ENCODE data around the gene SHC3.

Gene SHC3

DNA sequence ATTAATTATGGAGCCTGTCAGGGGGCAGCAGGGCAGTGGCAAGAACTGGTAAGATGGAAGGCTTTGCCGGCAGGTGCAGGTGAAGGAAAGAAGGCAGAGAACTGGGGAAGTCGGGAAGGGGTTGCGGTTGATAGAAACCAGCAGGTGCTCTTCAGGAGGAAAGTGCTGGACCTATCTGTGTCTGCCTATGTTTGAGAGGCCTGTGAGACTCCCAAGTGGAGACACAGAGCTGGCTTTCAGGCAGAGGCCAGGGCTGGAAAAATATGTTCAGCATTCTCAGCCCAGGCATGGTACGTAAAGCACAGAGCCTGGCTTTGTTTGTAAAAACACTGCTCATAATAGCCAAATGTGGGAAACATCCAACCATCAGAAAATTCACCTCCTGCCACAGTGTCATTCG lies 117.8 kb downstream of the SHC3 start:
- TF ChIP-seq POLR2AphosphoS5 (IDR thresholded peaks at IDR 0.05; ENCODE audit: low read depth, low read length) (no peak), TAF1 (IDR thresholded peaks at IDR 0.05; ENCODE audit: borderline replicate concordance, insufficient read depth, low read length) (no peak), FOXP2 (optimal IDR thresholded peaks at IDR 0.05; ENCODE audit: borderline replicate concordance, extremely low read depth, extremely low read length, insufficient read depth) (no peak), SIN3A (IDR thresholded peaks at IDR 0.05; ENCODE audit: borderline replicate concordance, insufficient read depth, low read length) (no peak)
- TF ChIP-seq, protein P1, sequence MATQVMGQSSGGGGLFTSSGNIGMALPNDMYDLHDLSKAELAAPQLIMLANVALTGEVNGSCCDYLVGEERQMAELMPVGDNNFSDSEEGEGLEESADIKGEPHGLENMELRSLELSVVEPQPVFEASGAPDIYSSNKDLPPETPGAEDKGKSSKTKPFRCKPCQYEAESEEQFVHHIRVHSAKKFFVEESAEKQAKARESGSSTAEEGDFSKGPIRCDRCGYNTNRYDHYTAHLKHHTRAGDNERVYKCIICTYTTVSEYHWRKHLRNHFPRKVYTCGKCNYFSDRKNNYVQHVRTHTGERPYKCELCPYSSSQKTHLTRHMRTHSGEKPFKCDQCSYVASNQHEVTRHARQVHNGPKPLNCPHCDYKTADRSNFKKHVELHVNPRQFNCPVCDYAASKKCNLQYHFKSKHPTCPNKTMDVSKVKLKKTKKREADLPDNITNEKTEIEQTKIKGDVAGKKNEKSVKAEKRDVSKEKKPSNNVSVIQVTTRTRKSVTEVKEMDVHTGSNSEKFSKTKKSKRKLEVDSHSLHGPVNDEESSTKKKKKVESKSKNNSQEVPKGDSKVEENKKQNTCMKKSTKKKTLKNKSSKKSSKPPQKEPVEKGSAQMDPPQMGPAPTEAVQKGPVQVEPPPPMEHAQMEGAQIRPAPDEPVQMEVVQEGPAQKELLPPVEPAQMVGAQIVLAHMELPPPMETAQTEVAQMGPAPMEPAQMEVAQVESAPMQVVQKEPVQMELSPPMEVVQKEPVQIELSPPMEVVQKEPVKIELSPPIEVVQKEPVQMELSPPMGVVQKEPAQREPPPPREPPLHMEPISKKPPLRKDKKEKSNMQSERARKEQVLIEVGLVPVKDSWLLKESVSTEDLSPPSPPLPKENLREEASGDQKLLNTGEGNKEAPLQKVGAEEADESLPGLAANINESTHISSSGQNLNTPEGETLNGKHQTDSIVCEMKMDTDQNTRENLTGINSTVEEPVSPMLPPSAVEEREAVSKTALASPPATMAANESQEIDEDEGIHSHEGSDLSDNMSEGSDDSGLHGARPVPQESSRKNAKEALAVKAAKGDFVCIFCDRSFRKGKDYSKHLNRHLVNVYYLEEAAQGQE (IDR thresholded peaks at IDR 0.05; ENCODE audit: insufficient read depth in 1 of 2, low read depth in 2 of 2, low read length in 2 of 2), result no peak

DNA sequence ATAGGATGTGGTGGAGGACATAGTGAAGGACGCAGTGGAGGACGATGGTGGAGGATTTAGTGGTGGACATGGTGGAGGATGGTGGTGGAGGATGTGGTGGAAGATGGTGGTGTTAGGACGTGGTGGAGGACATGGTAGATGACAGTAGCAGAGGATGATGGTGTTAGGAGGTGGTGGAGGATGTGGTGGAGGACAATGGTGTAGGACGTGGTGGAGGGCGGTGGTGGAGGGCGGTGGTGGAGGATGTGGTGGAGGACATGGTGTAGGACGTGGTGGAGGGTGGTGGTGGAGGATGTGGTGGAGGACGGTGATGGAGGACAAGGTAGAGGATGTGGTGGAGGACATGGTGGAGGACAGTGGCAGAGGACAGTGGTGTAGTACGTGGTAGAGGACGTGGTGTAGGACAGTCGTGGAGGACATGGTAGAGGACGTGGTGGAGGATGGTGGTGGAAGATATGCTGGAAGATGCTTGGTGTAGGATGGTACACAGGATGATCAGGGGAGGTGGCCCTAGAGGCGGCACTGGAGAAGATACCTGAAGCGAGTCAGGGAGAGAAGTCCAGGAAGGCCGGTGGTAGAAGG lies 118.6 kb downstream of the SHC3 start:
- TF ChIP-seq, protein P1 (IDR thresholded peaks at IDR 0.05; ENCODE audit: insufficient read depth in 1 of 2, low read depth in 2 of 2, low read length in 2 of 2), result no peak
- TF ChIP-seq POLR2AphosphoS5 (IDR thresholded peaks at IDR 0.05; ENCODE audit: low read depth, low read length) (no peak), SIN3A (IDR thresholded peaks at IDR 0.05; ENCODE audit: borderline replicate concordance, insufficient read depth, low read length) (no peak), FOXP2 (optimal IDR thresholded peaks at IDR 0.05; ENCODE audit: borderline replicate concordance, extremely low read depth, extremely low read length, insufficient read depth) (no peak), TAF1 (IDR thresholded peaks at IDR 0.05; ENCODE audit: borderline replicate concordance, insufficient read depth, low read length) (no peak)

- TF ChIP-seq SIN3A (IDR thresholded peaks at IDR 0.05; ENCODE audit: borderline replicate concordance, insufficient read depth, low read length) (no peak), POLR2AphosphoS5 (IDR thresholded peaks at IDR 0.05; ENCODE audit: low read depth, low read length) (no peak)
Measured at GRCh38 chr9:89058906-89059305, 119.7 kb downstream of the SHC3 start.

- TF ChIP-seq POLR2AphosphoS5 (IDR thresholded peaks at IDR 0.05; ENCODE audit: low read depth, low read length), result no peak; the same call in 1 of the 2 replicates
- TF ChIP-seq FOXP2 (optimal IDR thresholded peaks at IDR 0.05; ENCODE audit: borderline replicate concordance, extremely low read depth, extremely low read length, insufficient read depth), result no peak
- TF ChIP-seq TAF1 (IDR thresholded peaks at IDR 0.05; ENCODE audit: borderline replicate concordance, insufficient read depth, low read length), result no peak
- TF ChIP-seq SIN3A (IDR thresholded peaks at IDR 0.05; ENCODE audit: borderline replicate concordance, insufficient read depth, low read length), result no peak
- TF ChIP-seq, protein P1 (IDR thresholded peaks at IDR 0.05; ENCODE audit: insufficient read depth in 1 of 2, low read depth in 2 of 2, low read length in 2 of 2), result no peak
Measured at GRCh38 chr9:89054865-89055495, 123.6 kb downstream of the SHC3 start.

DNA sequence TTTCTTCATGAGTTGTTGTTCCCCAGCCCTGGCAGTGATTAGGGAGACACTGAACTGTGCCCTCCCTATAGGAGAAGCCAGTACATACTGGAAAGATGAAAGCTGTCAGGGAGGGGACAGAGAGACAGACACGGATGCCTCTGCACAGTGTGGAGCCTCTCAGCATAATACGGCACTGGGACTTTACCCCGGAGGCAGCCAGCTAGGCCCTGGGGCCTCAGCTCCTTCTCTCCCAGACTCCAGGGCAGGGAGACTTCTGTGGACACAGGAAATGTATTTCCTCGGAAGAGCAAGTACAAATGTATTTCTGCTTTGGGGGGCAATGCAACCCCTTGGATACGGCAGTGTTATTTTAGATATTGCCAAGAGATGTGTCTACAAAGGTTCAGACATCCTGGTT lies 125.3 kb downstream of the SHC3 start:
- TF ChIP-seq FOXP2 (optimal IDR thresholded peaks at IDR 0.05; ENCODE audit: borderline replicate concordance, extremely low read depth, extremely low read length, insufficient read depth), result no peak
- TF ChIP-seq POLR2AphosphoS5 (IDR thresholded peaks at IDR 0.05; ENCODE audit: low read depth, low read length), result no peak
- no peak for TF ChIP-seq SIN3A (IDR thresholded peaks at IDR 0.05; ENCODE audit: borderline replicate concordance, insufficient read depth, low read length)
- TF ChIP-seq TAF1 (IDR thresholded peaks at IDR 0.05; ENCODE audit: borderline replicate concordance, insufficient read depth, low read length), result no peak
- TF ChIP-seq, protein P1 (IDR thresholded peaks at IDR 0.05; ENCODE audit: insufficient read depth in 1 of 2, low read depth in 2 of 2, low read length in 2 of 2), result no peak
